HG02938 (cell line): Measurements from ENCODE around the gene AP1G2.
A peak's percentile ranks its signal among the peaks of the same experiment; 100 is the strongest.
"Not testable (repeated sequence)": the region's sequence is repeated elsewhere in the genome, so short reads cannot be mapped to it uniquely, and the experiment has no call there.

Source experiments
- ATAC-seq: cut with Tn5 transposase; IDR thresholded peaks from one replicate; pipeline ENCODE4 v1.9.1; 2021; ENCODE audit warnings: mild to moderate bottlenecking, moderate library complexity; ENCODE audit not compliant: unreplicated experiment

The AP1G2 gene, protein sequence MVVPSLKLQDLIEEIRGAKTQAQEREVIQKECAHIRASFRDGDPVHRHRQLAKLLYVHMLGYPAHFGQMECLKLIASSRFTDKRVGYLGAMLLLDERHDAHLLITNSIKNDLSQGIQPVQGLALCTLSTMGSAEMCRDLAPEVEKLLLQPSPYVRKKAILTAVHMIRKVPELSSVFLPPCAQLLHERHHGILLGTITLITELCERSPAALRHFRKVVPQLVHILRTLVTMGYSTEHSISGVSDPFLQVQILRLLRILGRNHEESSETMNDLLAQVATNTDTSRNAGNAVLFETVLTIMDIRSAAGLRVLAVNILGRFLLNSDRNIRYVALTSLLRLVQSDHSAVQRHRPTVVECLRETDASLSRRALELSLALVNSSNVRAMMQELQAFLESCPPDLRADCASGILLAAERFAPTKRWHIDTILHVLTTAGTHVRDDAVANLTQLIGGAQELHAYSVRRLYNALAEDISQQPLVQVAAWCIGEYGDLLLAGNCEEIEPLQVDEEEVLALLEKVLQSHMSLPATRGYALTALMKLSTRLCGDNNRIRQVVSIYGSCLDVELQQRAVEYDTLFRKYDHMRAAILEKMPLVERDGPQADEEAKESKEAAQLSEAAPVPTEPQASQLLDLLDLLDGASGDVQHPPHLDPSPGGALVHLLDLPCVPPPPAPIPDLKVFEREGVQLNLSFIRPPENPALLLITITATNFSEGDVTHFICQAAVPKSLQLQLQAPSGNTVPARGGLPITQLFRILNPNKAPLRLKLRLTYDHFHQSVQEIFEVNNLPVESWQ

GRCh38 chr14:23567186-23568020 is at the start of gene AP1G2:
TSS of gene AP1G2 (minus strand) at chr14:23567791. CDS start at chr14:23567314, 477 bp downstream.
- ATAC-seq: peak; percentile 68

DNA sequence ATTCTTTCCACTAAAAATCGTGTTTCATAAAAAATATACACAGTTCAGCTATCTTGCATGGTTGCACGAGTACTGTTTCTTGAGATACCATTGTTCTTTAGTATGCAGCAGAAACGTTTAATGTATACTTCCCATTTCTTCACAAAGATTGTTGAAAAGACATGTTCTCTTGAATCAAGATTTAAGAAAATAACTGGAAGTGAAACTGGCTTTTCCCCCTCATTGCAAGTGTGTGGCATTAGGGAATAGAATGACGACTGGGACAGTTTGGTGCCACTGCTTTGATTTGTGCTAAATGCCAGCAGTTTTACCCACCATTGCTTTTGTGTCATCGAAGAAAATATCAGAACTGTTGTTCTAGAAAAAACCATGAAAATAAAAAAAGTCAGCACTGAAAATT is 48.3 kb upstream of the AP1G2 start:
- ATAC-seq: no peak

GRCh38 chr14:23614395-23614828 is 46.8 kb upstream of the AP1G2 start:
- ATAC-seq: no peak

- no peak for ATAC-seq
These were observed 45.9 kb upstream of the AP1G2 start for GRCh38 chr14:23613242-23614070.

- ATAC-seq: no peak
These were observed 45.2 kb upstream of the AP1G2 start for GRCh38 chr14:23612802-23613201.

DNA sequence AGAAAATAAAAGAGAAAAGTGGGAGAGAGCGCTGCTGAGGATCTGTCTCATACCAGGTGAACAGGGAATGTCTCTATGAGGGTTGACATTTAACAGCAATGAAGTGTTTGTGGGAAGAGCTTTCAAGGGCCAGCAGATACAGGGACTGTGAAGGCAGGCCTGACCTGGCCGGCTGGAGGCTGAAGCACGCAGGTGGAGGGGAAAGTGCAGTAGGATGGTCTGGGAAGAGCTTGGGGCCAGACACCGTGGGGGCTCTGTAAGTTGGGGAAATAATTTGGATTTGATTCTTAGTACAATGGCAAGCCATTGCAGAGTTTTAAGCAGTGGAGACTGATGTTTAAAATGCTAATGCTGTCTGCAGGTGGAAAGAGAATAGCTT is 44.8 kb upstream of the AP1G2 start:
- ATAC-seq: no peak

DNA sequence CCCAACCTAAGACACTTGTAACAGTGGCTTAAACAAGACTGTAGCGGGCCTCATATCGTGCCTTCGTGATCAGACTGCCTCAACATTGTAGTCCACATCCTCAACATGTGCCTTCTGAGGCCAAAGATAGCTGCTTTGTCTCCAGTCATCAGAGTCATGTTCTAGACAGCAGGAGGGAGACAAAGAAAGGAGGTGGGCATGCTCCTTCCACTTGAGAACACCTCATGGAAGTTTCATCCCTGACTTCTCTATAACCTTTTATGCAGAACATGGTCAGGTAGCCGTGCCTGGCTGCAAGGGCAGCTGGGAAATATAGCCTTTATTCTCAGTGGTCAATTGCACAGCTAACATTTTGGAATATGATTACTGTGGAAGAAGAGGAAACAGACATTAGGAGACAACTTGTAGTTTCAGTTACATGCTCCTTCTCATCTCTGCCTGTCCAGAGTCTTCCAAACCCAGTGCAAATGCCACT is 43.3 kb upstream of the AP1G2 start:
- no peak for ATAC-seq

- no peak for ATAC-seq
These were observed 42.7 kb upstream of the AP1G2 start for GRCh38 chr14:23610090-23610814.

DNA sequence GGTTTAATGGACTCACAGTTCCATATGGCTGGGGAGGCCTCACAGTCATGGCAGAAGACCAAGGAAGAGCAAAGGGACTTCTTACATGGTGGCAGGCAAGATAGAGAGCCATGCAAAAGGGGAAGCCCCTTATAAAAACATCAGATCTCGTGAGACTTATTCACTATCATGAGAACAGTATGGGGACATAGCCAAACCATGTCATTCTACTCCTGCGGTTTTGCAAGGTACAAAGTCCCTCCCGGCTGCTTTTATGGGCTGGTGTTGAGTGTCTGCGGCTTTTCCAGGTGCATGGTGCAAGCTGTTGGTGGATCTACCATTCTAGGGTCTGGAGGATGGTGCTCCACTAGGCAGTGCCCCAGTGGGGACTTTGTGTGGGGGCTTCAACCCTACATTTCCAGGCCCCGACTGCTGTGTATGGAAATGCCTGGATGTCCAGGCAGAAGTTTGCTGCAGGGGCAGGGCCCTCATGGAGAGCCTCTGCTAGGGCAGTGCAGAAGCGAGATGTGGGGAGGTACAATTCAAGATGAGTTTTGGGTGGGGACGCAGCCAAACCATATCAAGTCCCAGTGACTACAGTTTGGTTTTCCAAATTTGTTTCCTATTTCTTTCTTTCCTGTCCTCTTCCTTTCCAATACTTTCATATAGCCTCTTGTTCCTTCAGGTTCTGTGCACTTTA is 42.0 kb upstream of the AP1G2 start:
- ATAC-seq: not testable (repeated sequence)

GRCh38 chr14:23609001-23609400 is 41.4 kb upstream of the AP1G2 start:
- no peak for ATAC-seq

GRCh38 chr14:23608454-23608853 is 40.9 kb upstream of the AP1G2 start:
- ATAC-seq: no peak

DNA sequence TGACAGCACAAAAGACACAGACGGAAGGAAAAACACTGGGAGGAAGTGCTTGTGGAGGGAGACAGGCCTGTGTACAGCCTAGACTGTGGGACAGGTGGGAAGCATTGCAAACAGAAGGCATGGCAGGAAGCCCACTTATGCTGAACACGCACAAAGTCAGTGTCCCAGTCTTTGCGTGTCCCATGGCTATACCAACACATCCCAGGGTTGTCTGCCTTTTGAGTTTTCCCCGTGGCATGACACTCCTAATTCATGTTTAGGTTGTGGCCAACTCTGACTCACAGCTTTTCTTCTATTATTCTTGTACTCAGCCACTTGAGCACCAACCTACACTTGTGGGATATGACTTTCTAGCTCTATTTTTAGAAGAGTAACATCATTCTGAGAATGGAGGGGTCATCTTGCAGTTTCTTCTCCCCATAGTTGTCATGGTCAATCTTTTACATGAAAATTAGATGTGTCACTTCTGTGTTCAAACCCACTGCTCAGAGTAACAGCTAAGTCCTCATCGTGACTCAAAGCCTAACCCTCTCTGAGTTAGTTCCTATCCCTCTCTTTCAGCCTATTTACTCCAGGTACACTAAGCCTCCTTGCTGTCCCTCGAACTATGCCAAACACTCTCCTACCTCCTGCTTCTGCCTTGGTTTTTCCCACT is 38.5 kb upstream of the AP1G2 start:
- peak; percentile 86 for ATAC-seq

GRCh38 chr14:23604675-23605170 is 37.1 kb upstream of the AP1G2 start:
- ATAC-seq: no peak

DNA sequence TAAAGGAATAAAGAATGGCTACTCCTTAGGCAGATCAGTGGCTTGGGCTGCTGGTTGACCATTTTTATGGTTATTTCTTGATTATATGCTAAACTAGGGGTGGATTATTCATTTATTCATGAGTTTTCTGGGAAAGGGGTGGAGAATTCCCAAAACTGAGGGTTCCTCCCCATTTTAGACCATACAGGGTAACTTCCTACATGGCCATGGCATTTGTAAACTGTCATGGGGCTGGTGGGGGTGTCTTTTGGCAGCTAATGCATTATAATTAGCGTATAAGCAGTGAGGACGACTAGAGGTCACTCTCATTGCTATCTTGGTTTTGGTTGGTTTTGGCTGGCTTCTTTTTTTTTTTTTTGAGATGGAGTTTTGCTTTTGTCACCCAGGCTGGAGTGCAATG is 36.6 kb upstream of the AP1G2 start:
- ATAC-seq: no peak

GRCh38 chr14:23603103-23603502 is 35.5 kb upstream of the AP1G2 start:
- ATAC-seq: no peak

GRCh38 chr14:23602181-23603095 is 34.8 kb upstream of the AP1G2 start:
- no peak for ATAC-seq

DNA sequence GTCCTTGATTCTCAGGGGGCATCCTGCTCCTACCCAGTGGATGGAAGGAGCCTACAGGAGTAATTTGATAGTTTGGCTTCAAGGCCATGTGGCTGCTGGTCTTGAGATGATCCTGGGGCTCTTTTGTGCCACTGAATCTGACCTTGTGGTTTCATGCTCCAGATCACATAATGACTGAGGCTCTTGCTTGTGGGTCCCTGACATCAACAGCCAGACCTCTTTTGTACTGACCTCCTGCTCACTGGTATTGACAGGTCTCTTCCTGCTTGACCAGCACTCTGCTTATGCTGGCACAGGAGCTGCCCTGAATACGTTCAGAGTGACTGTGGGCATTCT is 34.2 kb upstream of the AP1G2 start:
- ATAC-seq: no peak
